Stimulated activated CD4-positive, alpha-beta T cell treated with anti-CD3 and anti-CD28 coated beads, TNF-alpha, amount 100 ng/mL, for 4 hours (primary cell): Measurements from ENCODE around the gene LHX1.

ENCODE experiments used
- DNase-seq, 3 experiments: peaks; one replicate each; pipeline ENCODE4 v3.0.0-alpha.2; 2020; ENCODE audit warnings: low read depth in 3 of 3

The LHX1 gene

GRCh38 chr17:36922175-36922574 is 15.1 kb upstream of the LHX1 start:
- DNase-seq: no peak

GRCh38 chr17:36923814-36924221 is 13.5 kb upstream of the LHX1 start:
- DNase-seq: no peak

GRCh38 chr17:36926226-36926625 is 11.0 kb upstream of the LHX1 start:
- DNase-seq: no peak

GRCh38 chr17:36926701-36927100 is 10.6 kb upstream of the LHX1 start:
- no peak for DNase-seq

GRCh38 chr17:36928471-36929345 is 8.6 kb upstream of the LHX1 start:
- DNase-seq: no peak

- DNase-seq: no peak
Measured at GRCh38 chr17:36929851-36930582, 7.3 kb upstream of the LHX1 start.

- no peak for DNase-seq
Measured at GRCh38 chr17:36930583-36930900, 6.7 kb upstream of the LHX1 start.

- DNase-seq: no peak
Measured at GRCh38 chr17:36931096-36931696, 6.1 kb upstream of the LHX1 start.

- no peak for DNase-seq
Measured at GRCh38 chr17:36931697-36932382, 5.4 kb upstream of the LHX1 start.

- no peak for DNase-seq
Measured at GRCh38 chr17:36932383-36932693, 4.9 kb upstream of the LHX1 start.

- no peak for DNase-seq
Measured at GRCh38 chr17:36932694-36933511, 4.4 kb upstream of the LHX1 start.

- DNase-seq: no peak
Measured at GRCh38 chr17:36933512-36934143, 3.6 kb upstream of the LHX1 start.

- DNase-seq: no peak
Measured at GRCh38 chr17:36934144-36934691, 3.1 kb upstream of the LHX1 start.

- no peak for DNase-seq
Measured at GRCh38 chr17:36934692-36935630, 2.3 kb upstream of the LHX1 start.

- no peak for DNase-seq
Measured at GRCh38 chr17:36935671-36936454, 1.4 kb upstream of the LHX1 start.

GRCh38 chr17:36936455-36937000 is 747 bp upstream of the LHX1 start:
- DNase-seq: no peak

GRCh38 chr17:36937959-36938565 is 787 bp downstream of the LHX1 start:
- no peak for DNase-seq

GRCh38 chr17:36938566-36939051 is 1.3 kb downstream of the LHX1 start:
- DNase-seq: no peak
